ENCODE data around the gene ATP11A. TPM values are rescaled to one million over a fixed set of nuclear protein-coding genes. Genes with fewer than 3 reads are reported as not detected.

The ATP11A gene
- total RNA-seq, 2 donors from 2014 or later = 122 to 140 TPM

GRCh38 chr13:112928020-112928971 is 238.5 kb downstream of the ATP11A start:
- peaks cover 10% of the 10 kb centered on the region for H3K9me3 ChIP-seq (ENCODE audit: control insufficient read depth, low read length)
- peaks cover 11% of the 10 kb centered on the region for H3K9me3 Mint-ChIP-seq
- no peaks in the 10 kb centered on the region for H3K36me3 ChIP-seq (ENCODE audit: control insufficient read depth, insufficient read depth, low read length)
- H3K27me3 ChIP-seq (ENCODE audit: control insufficient read depth, insufficient read depth, low read length, poor library complexity, severe bottlenecking) = no peaks in the 10 kb centered on the region
- DNase-seq = no peak
- no peaks in the 10 kb centered on the region for H3K27me3 Mint-ChIP-seq (ENCODE audit: insufficient read depth)
- TF ChIP-seq CTCF (conservative IDR thresholded peaks at IDR 0.05) = no peak
- H3K27ac ChIP-seq (ENCODE audit: low read depth, low read length) = no peak overlapping the region
- H3K36me3 Mint-ChIP-seq (ENCODE audit: low read depth) = peaks cover 13% of the 10 kb centered on the region
- H3K4me3 Mint-ChIP-seq = no peak overlapping the region
- no peak overlapping the region for H3K9ac ChIP-seq (ENCODE audit: extremely low read depth, low read length, poor library complexity, severe bottlenecking)
- no peak overlapping the region for H3K4me3 ChIP-seq (ENCODE audit: low read length)
- peaks cover 13% of the 10 kb centered on the region for H3K4me1 Mint-ChIP-seq
- H3K27ac Mint-ChIP-seq = no peak overlapping the region
- WGBS, 2 experiments (ENCODE audit: insufficient coverage in 1 of 2, insufficient read length in 1 of 2) = 88 to 92% methylated on average over 16 to 20 of the region's 21 CpGs
- no peaks in the 10 kb centered on the region for H3K4me1 ChIP-seq (ENCODE audit: control insufficient read depth, insufficient read depth, low read length)

- Histone ChIP-seq H3K9me3 (ENCODE audit: control insufficient read depth, low read length) (peaks cover 10% of the 10 kb centered on the region), H3K4me3 (ENCODE audit: low read length) (no peak overlapping the region), H3K36me3 (ENCODE audit: control insufficient read depth, insufficient read depth, low read length) (no peaks in the 10 kb centered on the region), H3K27ac (ENCODE audit: low read depth, low read length) (no peak overlapping the region), H3K27me3 (ENCODE audit: control insufficient read depth, insufficient read depth, low read length, poor library complexity, severe bottlenecking) (no peaks in the 10 kb centered on the region), H3K4me1 (ENCODE audit: control insufficient read depth, insufficient read depth, low read length) (no peaks in the 10 kb centered on the region), H3K9ac (ENCODE audit: extremely low read depth, low read length, poor library complexity, severe bottlenecking) (no peak overlapping the region)
- Mint-ChIP-seq H3K27me3 (ENCODE audit: insufficient read depth) (no peaks in the 10 kb centered on the region), H3K4me3 (no peak overlapping the region), H3K36me3 (ENCODE audit: low read depth) (peaks cover 10% of the 10 kb centered on the region), H3K9me3 (peaks cover 11% of the 10 kb centered on the region), H3K4me1 (peaks cover 13% of the 10 kb centered on the region), H3K27ac (no peak overlapping the region)
- TF ChIP-seq CTCF (conservative IDR thresholded peaks at IDR 0.05) = no peak
- WGBS, 2 experiments (ENCODE audit: insufficient coverage in 1 of 2, insufficient read length in 1 of 2) = 70 to 74% methylated on average over 17 to 21 of the region's 21 CpGs
- DNase-seq = no peak
Observed at GRCh38 chr13:112928972-112929782, 239.3 kb downstream of the ATP11A start.

GRCh38 chr13:112929783-112930055 is 239.9 kb downstream of the ATP11A start:
- Histone ChIP-seq H3K4me3 (ENCODE audit: low read length) (no peak overlapping the region), H3K9me3 (ENCODE audit: control insufficient read depth, low read length) (peaks cover 10% of the 10 kb centered on the region), H3K27me3 (ENCODE audit: control insufficient read depth, insufficient read depth, low read length, poor library complexity, severe bottlenecking) (no peaks in the 10 kb centered on the region), H3K27ac (ENCODE audit: low read depth, low read length) (no peak overlapping the region), H3K36me3 (ENCODE audit: control insufficient read depth, insufficient read depth, low read length) (no peaks in the 10 kb centered on the region), H3K9ac (ENCODE audit: extremely low read depth, low read length, poor library complexity, severe bottlenecking) (no peak overlapping the region), H3K4me1 (ENCODE audit: control insufficient read depth, insufficient read depth, low read length) (no peaks in the 10 kb centered on the region)
- DNase-seq = no peak
- Mint-ChIP-seq H3K27ac (no peak overlapping the region), H3K27me3 (ENCODE audit: insufficient read depth) (no peaks in the 10 kb centered on the region), H3K9me3 (peaks cover 11% of the 10 kb centered on the region), H3K4me3 (no peak overlapping the region), H3K36me3 (ENCODE audit: low read depth) (peaks cover 10% of the 10 kb centered on the region), H3K4me1 (peaks cover 13% of the 10 kb centered on the region)
- no peak for TF ChIP-seq CTCF (conservative IDR thresholded peaks at IDR 0.05)
- 88% methylated on average over 6 to 8 of the region's 8 CpGs for WGBS, 2 experiments (ENCODE audit: insufficient coverage in 1 of 2, insufficient read length in 1 of 2)

All from endodermal cell (in vitro differentiated cells).